H9 (cell line): ENCODE results near the gene B3GAT3. TPM values are rescaled to one million over a fixed set of nuclear protein-coding genes. Genes with fewer than 3 reads are reported as not detected.

Experiments used
- DNase-seq: peaks from one replicate; pipeline ENCODE4 v3.0.0-alpha.2; 2017
- H2AFZ ChIP-seq: one replicate; pipeline ENCODE4 v1.6.1; 2013; ENCODE audit warnings: mild to moderate bottlenecking, low read length, control low read depth, moderate library complexity
- H2AK5ac ChIP-seq: 2 replicates; pipeline ENCODE4 v1.6.1; 2013; ENCODE audit warnings: low read length, control low read depth, mixed read lengths; ENCODE audit not compliant: insufficient read length
- H2BK120ac ChIP-seq: one replicate; pipeline ENCODE4 v1.6.1; 2013; ENCODE audit warnings: low read depth, mild to moderate bottlenecking, low read length, control low read depth, inconsistent platforms; ENCODE audit not compliant: poor library complexity, severe bottlenecking
- H2BK12ac ChIP-seq: 2 replicates; pipeline ENCODE4 v1.6.1; 2013; ENCODE audit warnings: low read length, control low read depth, mixed read lengths, low read depth; ENCODE audit not compliant: insufficient read length
- H2BK15ac ChIP-seq: 2 replicates; pipeline ENCODE4 v1.6.1; 2013; ENCODE audit warnings: low read depth, low read length, control low read depth
- H2BK20ac ChIP-seq: one replicate; pipeline ENCODE4 v1.6.1; 2013; ENCODE audit warnings: low read depth, mild to moderate bottlenecking, low read length, control low read depth, inconsistent platforms; ENCODE audit not compliant: poor library complexity, severe bottlenecking
- H2BK5ac ChIP-seq: 2 replicates; pipeline ENCODE4 v1.6.1; 2013; ENCODE audit warnings: low read length, control low read depth, mixed read lengths; ENCODE audit not compliant: insufficient read length
- H3K14ac ChIP-seq: 2 replicates; pipeline ENCODE4 v1.6.1; 2013; ENCODE audit warnings: low read length, control low read depth; ENCODE audit not compliant: insufficient read depth
- H3K18ac ChIP-seq: 2 replicates; pipeline ENCODE4 v1.6.1; 2013; ENCODE audit warnings: low read depth, mild to moderate bottlenecking, mixed read lengths, low read length, control low read depth; ENCODE audit not compliant: insufficient read length
- H3K23ac ChIP-seq: 2 replicates; pipeline ENCODE4 v1.6.1; 2013; ENCODE audit warnings: low read length, control low read depth, mixed read lengths, low read depth; ENCODE audit not compliant: insufficient read length
- H3K23me2 ChIP-seq: 2 replicates; pipeline ENCODE4 v1.6.1; 2013; ENCODE audit warnings: low read depth, mild to moderate bottlenecking, mixed read lengths, low read length, control low read depth; ENCODE audit not compliant: insufficient read length, poor library complexity, severe bottlenecking
- H3K27ac ChIP-seq: 2 replicates; pipeline ENCODE4 v1.5.1; 2013; ENCODE audit warnings: low read length, control low read depth, mixed read lengths, low read depth; ENCODE audit not compliant: insufficient read length
- H3K27me3 ChIP-seq: 2 replicates; pipeline ENCODE4 v1.6.1; 2013; ENCODE audit warnings: low read length, control low read depth, inconsistent platforms; ENCODE audit not compliant: insufficient read depth
- H3K4ac ChIP-seq: 2 replicates; pipeline ENCODE4 v1.6.1; 2013; ENCODE audit warnings: low read depth, mild to moderate bottlenecking, control low read depth, inconsistent platforms, low read length, moderate library complexity
- H3K4me1 ChIP-seq: 2 replicates; pipeline ENCODE4 v1.6.1; 2013; ENCODE audit warnings: low read length, control low read depth, inconsistent platforms; ENCODE audit not compliant: insufficient read depth
- H3K4me2 ChIP-seq: 2 replicates; pipeline ENCODE4 v1.6.1; 2013; ENCODE audit warnings: low read length, control low read depth, mixed read lengths; ENCODE audit not compliant: insufficient read length, insufficient read depth
- H3K56ac ChIP-seq: 2 replicates; pipeline ENCODE4 v1.6.1; 2013; ENCODE audit warnings: low read depth, mild to moderate bottlenecking, mixed read lengths, low read length, control low read depth; ENCODE audit not compliant: insufficient read length
- H3K79me1 ChIP-seq: 2 replicates; pipeline ENCODE4 v1.6.1; 2013; ENCODE audit warnings: low read depth, mild to moderate bottlenecking, moderate library complexity, low read length, control low read depth, inconsistent platforms; ENCODE audit not compliant: insufficient read depth, poor library complexity, severe bottlenecking
- H3K79me2 ChIP-seq: 2 replicates; pipeline ENCODE4 v1.6.1; 2013; ENCODE audit warnings: low read length, control low read depth, inconsistent platforms; ENCODE audit not compliant: insufficient read depth
- H3K9ac ChIP-seq: 2 replicates; pipeline ENCODE4 v1.6.1; 2013; ENCODE audit warnings: low read length, control low read depth, mixed read lengths; ENCODE audit not compliant: insufficient read length; ENCODE audit errors: extremely low read depth
- H3K9me3 ChIP-seq: one replicate; pipeline ENCODE4 v1.6.1; 2013; ENCODE audit warnings: low read depth, low read length, inconsistent platforms; ENCODE audit not compliant: control insufficient read depth
- H3T11ph ChIP-seq: one replicate; pipeline ENCODE4 v1.6.1; 2013; ENCODE audit warnings: mild to moderate bottlenecking, low read length, control low read depth, inconsistent platforms
- H4K20me1 ChIP-seq: one replicate; pipeline ENCODE4 v1.6.1; 2013; ENCODE audit not compliant: control insufficient read depth, insufficient read length, insufficient read depth
- H4K5ac ChIP-seq: 2 replicates; pipeline ENCODE4 v1.6.1; 2013; ENCODE audit warnings: low read depth, mild to moderate bottlenecking, mixed read lengths, low read length, control low read depth; ENCODE audit not compliant: insufficient read length
- H4K8ac ChIP-seq: replicated peaks from 2 replicates; pipeline ENCODE4 v1.6.1; 2013; ENCODE audit warnings: low read length, control low read depth, mixed read lengths, low read depth; ENCODE audit not compliant: insufficient read length
- H4K91ac ChIP-seq: 2 replicates; pipeline ENCODE4 v1.6.1; 2013; ENCODE audit warnings: low read depth, mild to moderate bottlenecking, moderate library complexity, mixed read lengths, low read length, control low read depth; ENCODE audit not compliant: insufficient read length
- H3K27ac Mint-ChIP-seq, 3 experiments: 2 replicates in 2 of 3; 3 replicates in 1 of 3; pipeline ENCODE4 v1.8.0; 2020 to 2021; ENCODE audit warnings: mixed read lengths in 3 of 3, mild to moderate bottlenecking in 1 of 3, moderate library complexity in 1 of 3
- H3K27me3 Mint-ChIP-seq: 2 replicates; pipeline ENCODE4 v1.8.0; 2021; ENCODE audit warnings: low read depth, mild to moderate bottlenecking, moderate library complexity, mixed read lengths
- H3K36me3 Mint-ChIP-seq, 3 experiments: 2 replicates in 2 of 3; 3 replicates in 1 of 3; pipeline ENCODE4 v1.8.0; 2020 to 2021; ENCODE audit warnings: low read depth in 3 of 3, mixed read lengths in 3 of 3; ENCODE audit not compliant: insufficient read depth in 1 of 3
- H3K4me1 Mint-ChIP-seq, 2 experiments: 2 replicates each; pipeline ENCODE4 v1.8.0; 2020; ENCODE audit warnings: mixed read lengths in 2 of 2
- H3K4me3 Mint-ChIP-seq, 2 experiments: 2 replicates in 1 of 2; 3 replicates in 1 of 2; pipeline ENCODE4 v1.8.0; 2020 to 2021; ENCODE audit warnings: mild to moderate bottlenecking in 2 of 2, mixed read lengths in 2 of 2, moderate library complexity in 1 of 2
- H3K9me3 Mint-ChIP-seq, 2 experiments: 2 replicates in 1 of 2; 3 replicates in 1 of 2; pipeline ENCODE4 v1.8.0; 2020; ENCODE audit warnings: mild to moderate bottlenecking in 2 of 2, mixed read lengths in 2 of 2, moderate library complexity in 1 of 2
- CTCF ChIP-seq: fragments of 200-600 bp; sonication (generic); conservative IDR thresholded peaks from 3 replicates; pipeline ENCODE4 v1.8.0; 2021; ENCODE audit warnings: antibody characterized with exemption, mild to moderate bottlenecking
- WGBS: extraction: QIAGEN DNeasy Blood & Tissue Kit; methylation state at CpG from one replicate; pipeline ENCODE4 v1.1.7; 2013; ENCODE audit warnings: missing lambda C conversion rate, low lambda C conversion rate, mixed read lengths; ENCODE audit not compliant: insufficient read length; ENCODE audit errors: extremely low coverage; 5-methylcytosine and 5-hydroxymethylcytosine counted together
- total RNA-seq: library from RNA; stranded (reverse); gene quantifications from 2 replicates; pipeline ENCODE4 v1.2.1, GENCODE V29; 2021

B3GAT3 gene
- total RNA-seq, 1 experiment from 2014 or later, result 30.8 TPM

- no peak for DNase-seq
- Histone ChIP-seq H3K23me2 (peaks cover 8% of the 10 kb centered on the region), H2AK5ac (no peak overlapping the region), H2BK15ac (no peak overlapping the region), H3K18ac (no peak overlapping the region), H3K9me3 (no peaks in the 10 kb centered on the region), H4K91ac (no peak overlapping the region), H4K20me1 (peaks cover 2% of the 10 kb centered on the region), H4K8ac (no peak overlapping the region), H3K23ac (no peak overlapping the region), H3T11ph (no peak overlapping the region), H2BK20ac (no peak overlapping the region), H2BK120ac (no peak overlapping the region), H2AFZ (no peak overlapping the region), H3K14ac (no peak overlapping the region), H4K5ac (no peak overlapping the region), H3K27ac (no peak overlapping the region), H2BK12ac (no peak overlapping the region), H2BK5ac (no peak overlapping the region), H3K4me1 (peaks cover 2% of the 10 kb centered on the region; the same call in 1 of the 2 replicates), H3K9ac (no peak overlapping the region), H3K27me3 (no peaks in the 10 kb centered on the region), H3K79me2 (no peaks in the 10 kb centered on the region; the same call in 1 of the 2 replicates), H3K4ac (no peak overlapping the region), H3K79me1 (no peaks in the 10 kb centered on the region), H3K56ac (no peak overlapping the region), H3K4me2 (peak overlapping the region; percentile 5)
- Mint-ChIP-seq H3K9me3 (no peaks in the 10 kb centered on the region), H3K4me1 (peaks cover 17 to 19% of the 10 kb centered on the region in 2 experiments), H3K27me3 (no peaks in the 10 kb centered on the region), H3K4me3 (peak overlapping the region; percentile 77 to 95), H3K36me3 (peaks cover 24 to 46% (median 40%) of the 10 kb centered on the region in 3 experiments; a peak in 6 of 7 replicates), H3K27ac (peak overlapping the region; percentile 90 to 93 (median 93))
- WGBS, result no CpG with 5 or more reads among the region's 7 CpGs
- TF ChIP-seq CTCF, result no peak
Measured at GRCh38 chr11:62622476-62623089, 797 bp upstream of the B3GAT3 start.
